ENCODE data around the gene QSOX2.

DNA sequence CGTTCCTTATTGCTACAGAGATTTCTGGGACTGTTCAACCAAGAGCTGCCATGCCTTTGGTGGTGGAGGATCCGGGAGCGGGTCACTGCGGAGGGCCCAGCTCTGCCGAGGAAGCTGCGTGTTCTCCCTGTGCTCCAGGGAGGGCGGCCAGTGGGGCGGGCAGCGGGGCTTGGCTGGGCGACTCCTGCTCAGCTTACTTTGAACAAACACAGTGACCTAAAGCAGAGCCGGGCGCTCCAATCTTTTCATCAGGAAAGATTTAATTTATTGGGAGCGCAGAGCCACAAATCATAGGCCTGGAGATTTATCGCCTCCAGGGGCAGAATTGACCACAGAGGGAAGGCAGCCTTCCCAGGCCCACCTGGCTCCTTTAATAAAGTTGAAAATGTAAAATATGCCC, 68.4 kb downstream of the QSOX2 start:
- TF ChIP-seq, protein P1, sequence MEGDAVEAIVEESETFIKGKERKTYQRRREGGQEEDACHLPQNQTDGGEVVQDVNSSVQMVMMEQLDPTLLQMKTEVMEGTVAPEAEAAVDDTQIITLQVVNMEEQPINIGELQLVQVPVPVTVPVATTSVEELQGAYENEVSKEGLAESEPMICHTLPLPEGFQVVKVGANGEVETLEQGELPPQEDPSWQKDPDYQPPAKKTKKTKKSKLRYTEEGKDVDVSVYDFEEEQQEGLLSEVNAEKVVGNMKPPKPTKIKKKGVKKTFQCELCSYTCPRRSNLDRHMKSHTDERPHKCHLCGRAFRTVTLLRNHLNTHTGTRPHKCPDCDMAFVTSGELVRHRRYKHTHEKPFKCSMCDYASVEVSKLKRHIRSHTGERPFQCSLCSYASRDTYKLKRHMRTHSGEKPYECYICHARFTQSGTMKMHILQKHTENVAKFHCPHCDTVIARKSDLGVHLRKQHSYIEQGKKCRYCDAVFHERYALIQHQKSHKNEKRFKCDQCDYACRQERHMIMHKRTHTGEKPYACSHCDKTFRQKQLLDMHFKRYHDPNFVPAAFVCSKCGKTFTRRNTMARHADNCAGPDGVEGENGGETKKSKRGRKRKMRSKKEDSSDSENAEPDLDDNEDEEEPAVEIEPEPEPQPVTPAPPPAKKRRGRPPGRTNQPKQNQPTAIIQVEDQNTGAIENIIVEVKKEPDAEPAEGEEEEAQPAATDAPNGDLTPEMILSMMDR (conservative IDR thresholded peaks at IDR 0.05; ENCODE audit: low read length) = no peak
- no peak for TF ChIP-seq EZH2phosphoT487 (IDR thresholded peaks at IDR 0.05; ENCODE audit: borderline replicate concordance)

Measured in Loucy (cell line).